ENCODE results near the gene PLCG2. TPM values are rescaled to one million over a fixed set of nuclear protein-coding genes. Genes with fewer than 3 reads are reported as not detected.
A peak's percentile ranks its signal among the peaks of the same experiment; 100 is the strongest.

PLCG2 gene
- total RNA-seq, 1 donor from 2014 or later, result 1.7 TPM

DNA sequence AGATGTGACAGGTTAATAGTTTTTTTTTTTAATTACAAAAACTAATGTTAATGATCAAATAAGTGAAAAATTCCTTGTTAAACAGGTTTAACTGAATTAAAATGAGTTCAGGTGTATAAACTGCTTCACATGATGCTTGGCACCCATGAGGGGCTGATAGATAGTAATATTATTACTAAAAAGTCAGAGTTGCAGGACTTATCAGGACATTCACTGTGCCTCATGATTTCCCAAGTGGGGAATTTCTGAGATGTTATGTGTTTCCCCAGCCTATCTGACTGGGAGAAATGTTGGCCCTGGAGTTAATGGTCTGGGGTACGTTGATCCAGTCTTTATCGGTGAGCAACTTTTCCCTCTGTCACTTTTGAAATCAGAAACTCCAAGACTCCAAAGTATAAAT lies 102.1 kb downstream of the PLCG2 start:
- peaks cover 14% of the 10 kb centered on the region for H3K27me3 Mint-ChIP-seq (ENCODE audit: low read depth)

DNA sequence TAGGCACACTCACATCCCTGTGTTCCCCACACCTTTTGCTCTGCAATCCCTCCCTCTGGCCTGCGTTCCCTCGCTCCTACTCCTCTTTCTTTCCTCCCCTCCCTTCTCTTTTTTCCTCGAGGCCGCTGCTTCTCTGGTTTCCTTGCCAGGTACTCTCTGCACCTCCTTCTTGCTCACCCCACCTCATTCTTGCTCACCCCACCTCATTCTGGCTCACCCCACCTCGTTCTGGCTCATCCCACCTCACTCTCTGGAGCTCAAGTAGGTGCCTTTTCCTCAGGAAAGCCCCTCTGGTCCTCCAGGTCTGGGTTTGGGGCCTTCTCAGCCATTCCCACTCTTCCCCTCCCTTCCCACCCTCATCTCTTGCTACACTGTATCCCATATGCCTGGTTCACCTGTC lies 103.5 kb downstream of the PLCG2 start:
- no peak overlapping the region for H3K27ac Mint-ChIP-seq (ENCODE audit: unreplicated experiment)
- no peaks in the 10 kb centered on the region for H3K36me3 Mint-ChIP-seq (ENCODE audit: low read depth)
- no peaks in the 10 kb centered on the region for H3K9me3 Mint-ChIP-seq
- H3K4me3 Mint-ChIP-seq, result no peak overlapping the region
- H3K4me1 Mint-ChIP-seq, result no peaks in the 10 kb centered on the region
- peaks cover 14% of the 10 kb centered on the region for H3K27me3 Mint-ChIP-seq (ENCODE audit: low read depth)
- TF ChIP-seq, protein P1, sequence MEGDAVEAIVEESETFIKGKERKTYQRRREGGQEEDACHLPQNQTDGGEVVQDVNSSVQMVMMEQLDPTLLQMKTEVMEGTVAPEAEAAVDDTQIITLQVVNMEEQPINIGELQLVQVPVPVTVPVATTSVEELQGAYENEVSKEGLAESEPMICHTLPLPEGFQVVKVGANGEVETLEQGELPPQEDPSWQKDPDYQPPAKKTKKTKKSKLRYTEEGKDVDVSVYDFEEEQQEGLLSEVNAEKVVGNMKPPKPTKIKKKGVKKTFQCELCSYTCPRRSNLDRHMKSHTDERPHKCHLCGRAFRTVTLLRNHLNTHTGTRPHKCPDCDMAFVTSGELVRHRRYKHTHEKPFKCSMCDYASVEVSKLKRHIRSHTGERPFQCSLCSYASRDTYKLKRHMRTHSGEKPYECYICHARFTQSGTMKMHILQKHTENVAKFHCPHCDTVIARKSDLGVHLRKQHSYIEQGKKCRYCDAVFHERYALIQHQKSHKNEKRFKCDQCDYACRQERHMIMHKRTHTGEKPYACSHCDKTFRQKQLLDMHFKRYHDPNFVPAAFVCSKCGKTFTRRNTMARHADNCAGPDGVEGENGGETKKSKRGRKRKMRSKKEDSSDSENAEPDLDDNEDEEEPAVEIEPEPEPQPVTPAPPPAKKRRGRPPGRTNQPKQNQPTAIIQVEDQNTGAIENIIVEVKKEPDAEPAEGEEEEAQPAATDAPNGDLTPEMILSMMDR (conservative IDR thresholded peaks at IDR 0.05), result no peak
- no peak for DNase-seq (ENCODE audit: low read depth, low spot score)

More for the DNA sequence above, 102.1 kb downstream of the PLCG2 start:
- Mint-ChIP-seq H3K9me3 (no peaks in the 10 kb centered on the region), H3K36me3 (ENCODE audit: low read depth) (no peaks in the 10 kb centered on the region), H3K27ac (ENCODE audit: unreplicated experiment) (no peak overlapping the region), H3K4me1 (no peaks in the 10 kb centered on the region), H3K4me3 (no peak overlapping the region)
- TF ChIP-seq, protein P1 (conservative IDR thresholded peaks at IDR 0.05), result no peak
- DNase-seq (ENCODE audit: low read depth, low spot score), result no peak

DNA sequence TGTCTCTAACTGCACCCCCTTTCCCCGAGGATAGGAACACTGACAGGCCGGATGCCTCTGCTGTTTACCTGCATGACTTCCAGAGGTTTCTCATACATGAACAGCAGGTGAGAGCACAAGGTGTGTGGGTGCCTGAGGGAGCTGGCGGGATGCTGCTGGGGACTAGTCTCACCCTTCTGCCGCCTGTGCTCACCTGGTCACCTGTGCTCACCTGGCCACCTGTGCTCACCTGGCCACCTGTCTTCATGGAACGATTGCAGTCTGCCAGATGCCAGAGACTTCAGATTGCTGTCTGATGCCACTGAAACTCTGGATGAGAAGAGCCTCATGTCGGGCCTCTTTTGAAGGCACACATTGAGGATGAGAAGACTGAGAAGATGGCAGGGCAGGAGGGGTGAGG lies 104.1 kb downstream of the PLCG2 start:
- H3K4me1 Mint-ChIP-seq, result no peaks in the 10 kb centered on the region
- peaks cover 12% of the 10 kb centered on the region for H3K27me3 Mint-ChIP-seq (ENCODE audit: low read depth)
- no peak overlapping the region for H3K4me3 Mint-ChIP-seq
- DNase-seq (ENCODE audit: low read depth, low spot score), result no peak
- no peak overlapping the region for H3K27ac Mint-ChIP-seq (ENCODE audit: unreplicated experiment)
- TF ChIP-seq, protein P1 (conservative IDR thresholded peaks at IDR 0.05), result no peak
- no peaks in the 10 kb centered on the region for H3K9me3 Mint-ChIP-seq
- H3K36me3 Mint-ChIP-seq (ENCODE audit: low read depth), result no peaks in the 10 kb centered on the region

DNA sequence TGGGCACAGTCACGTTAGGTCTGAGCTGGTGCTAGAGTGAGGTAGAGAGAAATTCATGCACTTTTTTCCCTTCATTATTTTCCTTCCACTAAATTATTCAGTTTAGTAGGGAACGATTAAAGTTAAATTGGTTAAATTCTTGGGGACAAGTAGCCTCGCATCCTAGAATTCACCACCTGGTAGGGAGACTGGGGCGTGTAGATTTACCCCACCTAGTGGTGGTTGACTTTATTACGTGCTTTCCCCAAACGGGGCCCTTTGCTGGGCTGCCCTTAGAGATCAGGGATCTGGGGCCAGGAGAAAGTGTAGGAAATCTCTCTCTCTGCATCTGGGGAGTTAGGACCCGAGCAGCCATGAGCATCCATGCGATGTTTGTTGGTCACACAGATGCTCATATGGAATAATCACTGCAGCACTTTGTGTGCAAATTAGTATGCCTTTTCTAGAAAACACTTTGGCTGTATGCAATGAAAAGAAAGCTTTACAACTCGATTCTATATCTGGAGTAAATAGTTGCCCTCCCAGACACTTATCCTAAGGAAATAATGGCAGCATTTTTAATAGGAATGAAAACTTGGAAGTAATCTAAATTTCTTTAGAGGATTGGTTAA lies 107.0 kb downstream of the PLCG2 start:
- Mint-ChIP-seq H3K9me3 (no peaks in the 10 kb centered on the region), H3K4me3 (no peak overlapping the region), H3K27ac (ENCODE audit: unreplicated experiment) (no peak overlapping the region), H3K36me3 (ENCODE audit: low read depth) (no peaks in the 10 kb centered on the region), H3K4me1 (no peaks in the 10 kb centered on the region), H3K27me3 (ENCODE audit: low read depth) (no peaks in the 10 kb centered on the region)
- DNase-seq (ENCODE audit: low read depth, low spot score), result peak; percentile 42
- TF ChIP-seq, protein P1 (conservative IDR thresholded peaks at IDR 0.05), result peak; percentile 69

DNA sequence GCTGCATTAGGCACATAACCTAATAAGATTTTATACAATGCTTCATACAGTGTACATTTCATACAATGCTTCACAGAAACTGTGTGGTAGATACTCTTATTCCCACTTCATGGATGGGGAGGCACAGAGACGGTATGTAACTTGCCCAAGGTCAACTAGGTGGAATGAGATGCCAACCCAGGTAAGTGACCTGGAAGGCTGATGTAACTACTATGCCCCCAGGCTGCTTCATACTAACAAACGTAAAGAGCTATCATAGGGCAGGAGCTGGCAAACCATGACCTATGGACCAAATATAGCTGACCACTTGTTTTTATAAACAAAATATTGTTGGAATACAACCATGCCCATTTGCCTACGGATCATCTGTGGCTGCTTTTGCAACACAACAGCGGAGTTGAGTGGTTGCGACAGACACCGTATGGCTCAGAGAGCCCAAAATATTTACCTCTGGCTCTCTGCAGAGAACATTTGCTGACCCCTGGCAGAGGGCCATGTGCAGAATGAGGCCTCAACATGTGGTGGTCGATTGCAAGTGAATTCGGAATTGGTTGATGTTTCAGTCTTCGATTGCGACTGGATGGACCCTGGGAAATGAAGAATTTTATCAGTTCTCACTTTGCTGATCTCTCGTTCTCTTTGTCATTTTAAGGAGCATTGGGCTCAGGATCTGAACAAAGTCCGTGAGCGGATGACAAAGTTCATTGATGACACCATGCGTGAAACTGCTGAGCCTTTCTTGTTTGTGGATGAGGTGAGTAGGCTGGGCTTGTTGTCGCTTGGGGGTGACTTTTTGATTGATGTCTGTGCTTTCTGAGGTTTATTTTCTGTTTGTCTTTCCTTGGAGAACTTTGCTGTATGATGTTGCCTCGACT lies 109.7 kb downstream of the PLCG2 start:
- Mint-ChIP-seq H3K4me3 (no peak overlapping the region), H3K36me3 (ENCODE audit: low read depth) (no peaks in the 10 kb centered on the region), H3K4me1 (no peaks in the 10 kb centered on the region), H3K27me3 (ENCODE audit: low read depth) (no peaks in the 10 kb centered on the region), H3K9me3 (no peaks in the 10 kb centered on the region), H3K27ac (ENCODE audit: unreplicated experiment) (no peak overlapping the region)
- TF ChIP-seq, protein P1 (conservative IDR thresholded peaks at IDR 0.05), result no peak
- DNase-seq (ENCODE audit: low read depth, low spot score), result no peak

All from neural crest cell (in vitro differentiated cells).